HG03378 (cell line): ENCODE data around the gene SPPL2C.

Experiments used
- ATAC-seq: cut with Tn5 transposase; IDR thresholded peaks from one replicate; pipeline ENCODE4 v1.9.1; 2021; ENCODE audit warnings: mild to moderate bottlenecking, moderate library complexity; ENCODE audit not compliant: unreplicated experiment

SPPL2C gene, protein sequence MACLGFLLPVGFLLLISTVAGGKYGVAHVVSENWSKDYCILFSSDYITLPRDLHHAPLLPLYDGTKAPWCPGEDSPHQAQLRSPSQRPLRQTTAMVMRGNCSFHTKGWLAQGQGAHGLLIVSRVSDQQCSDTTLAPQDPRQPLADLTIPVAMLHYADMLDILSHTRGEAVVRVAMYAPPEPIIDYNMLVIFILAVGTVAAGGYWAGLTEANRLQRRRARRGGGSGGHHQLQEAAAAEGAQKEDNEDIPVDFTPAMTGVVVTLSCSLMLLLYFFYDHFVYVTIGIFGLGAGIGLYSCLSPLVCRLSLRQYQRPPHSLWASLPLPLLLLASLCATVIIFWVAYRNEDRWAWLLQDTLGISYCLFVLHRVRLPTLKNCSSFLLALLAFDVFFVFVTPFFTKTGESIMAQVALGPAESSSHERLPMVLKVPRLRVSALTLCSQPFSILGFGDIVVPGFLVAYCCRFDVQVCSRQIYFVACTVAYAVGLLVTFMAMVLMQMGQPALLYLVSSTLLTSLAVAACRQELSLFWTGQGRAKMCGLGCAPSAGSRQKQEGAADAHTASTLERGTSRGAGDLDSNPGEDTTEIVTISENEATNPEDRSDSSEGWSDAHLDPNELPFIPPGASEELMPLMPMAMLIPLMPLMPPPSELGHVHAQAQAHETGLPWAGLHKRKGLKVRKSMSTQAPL

DNA sequence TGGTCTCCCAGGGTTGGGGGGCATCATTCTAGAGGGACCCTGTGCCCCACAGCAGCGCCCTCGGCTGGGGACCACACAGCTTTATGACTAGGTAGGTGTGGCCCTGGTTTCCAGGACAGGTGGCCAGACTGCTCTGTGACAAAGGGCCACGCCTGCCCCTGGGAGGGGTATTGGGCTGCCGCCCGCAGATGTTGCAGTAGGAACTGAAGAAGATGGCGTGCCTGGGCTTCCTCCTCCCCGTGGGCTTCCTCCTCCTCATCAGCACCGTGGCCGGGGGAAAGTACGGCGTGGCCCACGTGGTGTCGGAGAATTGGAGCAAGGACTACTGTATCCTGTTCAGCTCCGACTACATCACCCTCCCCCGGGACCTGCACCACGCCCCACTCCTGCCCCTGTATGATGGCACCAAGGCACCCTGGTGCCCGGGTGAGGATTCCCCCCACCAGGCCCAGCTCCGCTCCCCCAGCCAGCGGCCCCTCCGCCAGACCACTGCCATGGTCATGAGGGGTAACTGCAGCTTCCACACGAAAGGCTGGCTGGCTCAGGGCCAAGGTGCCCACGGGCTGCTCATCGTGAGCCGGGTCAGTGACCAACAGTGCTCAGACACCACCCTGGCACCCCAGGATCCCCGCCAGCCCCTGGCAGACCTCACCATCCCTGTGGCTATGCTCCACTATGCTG is at the start of gene SPPL2C:
TSS of gene SPPL2C (plus strand) at position 187 of the 681 bp plus-strand sequence. CDS start at position 213, 26 bp downstream.
- ATAC-seq, result no peak

DNA sequence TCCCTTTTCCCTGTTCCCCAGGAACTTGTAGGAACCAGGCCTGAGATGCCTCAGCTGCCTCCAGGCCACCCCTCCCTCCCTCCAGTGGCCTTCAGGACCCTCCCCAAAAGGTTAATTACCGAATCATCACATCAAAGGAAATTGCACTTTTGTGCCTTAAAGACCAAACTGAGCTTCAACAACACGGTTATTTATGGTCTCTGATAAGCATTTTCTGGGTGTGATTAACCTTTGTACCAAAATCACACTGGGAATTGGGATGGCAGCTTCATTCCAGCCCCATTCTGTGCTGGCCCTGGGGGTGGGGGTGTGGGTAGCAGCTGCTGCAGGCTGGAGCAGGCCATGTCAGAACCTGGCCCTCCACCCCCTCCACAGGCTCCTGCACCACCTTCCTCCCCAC is 43.9 kb upstream of the SPPL2C start:
- ATAC-seq, result no peak

DNA sequence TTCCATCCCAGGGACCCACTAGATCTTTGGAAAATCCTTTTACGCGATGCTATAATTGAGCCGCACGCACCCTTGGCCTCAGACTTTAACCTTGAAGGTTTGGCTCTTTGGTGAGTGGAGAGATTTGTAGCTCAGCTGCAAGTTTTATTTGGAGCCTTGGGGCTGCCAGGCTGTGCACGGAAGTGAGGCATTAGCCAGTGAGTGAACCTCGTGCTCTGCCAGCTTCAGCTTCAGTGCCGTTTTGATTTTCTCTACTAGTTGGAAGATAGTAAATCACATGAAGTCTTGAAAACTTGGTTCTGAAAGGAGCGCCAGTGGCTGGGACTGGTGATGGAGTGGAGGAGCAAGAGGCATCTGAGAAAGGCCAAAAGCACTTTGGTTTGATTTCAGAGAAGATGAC is 43.3 kb upstream of the SPPL2C start:
- ATAC-seq, result no peak

DNA sequence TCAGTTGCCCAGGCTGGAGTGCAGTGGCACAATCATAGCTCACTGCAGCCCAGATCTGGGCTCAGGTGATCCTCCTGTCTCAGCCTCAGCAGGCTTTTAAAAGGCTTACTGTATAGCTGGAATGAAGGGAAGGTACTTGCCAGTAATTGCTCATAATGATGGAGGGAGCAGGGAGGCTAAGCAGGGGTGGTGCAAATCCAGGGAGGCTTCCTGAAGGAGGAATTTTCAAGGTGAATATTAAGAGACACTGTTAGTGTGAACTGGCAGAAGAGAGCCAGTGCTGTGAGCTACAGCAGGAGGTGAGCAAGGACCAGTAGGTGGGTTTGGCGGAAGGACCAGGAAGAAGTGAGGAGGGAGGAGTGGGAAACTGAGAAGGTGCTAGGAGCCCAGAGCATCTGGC is 35.8 kb upstream of the SPPL2C start:
- ATAC-seq, result no peak

DNA sequence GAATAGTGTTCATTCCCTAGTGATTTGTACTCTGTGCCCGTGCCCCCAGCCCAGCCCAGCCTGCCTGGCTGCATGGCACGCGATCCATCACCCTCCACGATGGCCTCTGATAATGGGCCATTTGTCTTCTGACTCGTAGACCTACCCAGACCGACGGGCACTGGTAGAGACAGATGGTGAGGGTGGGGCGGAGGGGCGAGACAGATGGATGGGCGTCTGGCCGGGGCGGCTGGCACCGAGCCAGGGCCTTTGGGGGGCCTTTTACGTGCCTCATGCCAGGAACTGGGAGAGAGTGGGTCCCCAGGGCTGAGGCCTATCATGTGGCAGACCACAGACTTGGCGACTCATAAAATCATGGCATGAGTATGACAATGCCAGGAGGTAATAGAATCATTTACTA is 35.2 kb upstream of the SPPL2C start:
- ATAC-seq, result no peak

DNA sequence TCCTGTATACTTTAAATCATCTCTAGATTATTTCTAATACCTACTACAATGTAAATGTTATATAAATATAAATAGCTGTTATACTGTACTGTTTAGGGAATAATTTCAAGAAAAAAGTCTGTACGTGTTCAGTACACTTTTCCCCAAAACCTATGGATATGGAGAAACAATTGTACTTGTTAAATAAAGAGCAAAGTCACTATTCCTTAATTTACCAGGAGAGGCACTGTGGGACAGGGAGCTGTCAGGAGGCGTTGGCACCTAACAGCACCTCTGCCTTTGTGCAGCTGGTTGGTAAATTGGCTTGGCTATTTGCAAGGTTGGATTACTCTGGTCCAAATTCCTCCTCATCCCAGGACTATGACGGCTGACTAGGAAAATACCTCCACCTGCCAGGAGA is 32.6 kb upstream of the SPPL2C start:
- no peak for ATAC-seq

DNA sequence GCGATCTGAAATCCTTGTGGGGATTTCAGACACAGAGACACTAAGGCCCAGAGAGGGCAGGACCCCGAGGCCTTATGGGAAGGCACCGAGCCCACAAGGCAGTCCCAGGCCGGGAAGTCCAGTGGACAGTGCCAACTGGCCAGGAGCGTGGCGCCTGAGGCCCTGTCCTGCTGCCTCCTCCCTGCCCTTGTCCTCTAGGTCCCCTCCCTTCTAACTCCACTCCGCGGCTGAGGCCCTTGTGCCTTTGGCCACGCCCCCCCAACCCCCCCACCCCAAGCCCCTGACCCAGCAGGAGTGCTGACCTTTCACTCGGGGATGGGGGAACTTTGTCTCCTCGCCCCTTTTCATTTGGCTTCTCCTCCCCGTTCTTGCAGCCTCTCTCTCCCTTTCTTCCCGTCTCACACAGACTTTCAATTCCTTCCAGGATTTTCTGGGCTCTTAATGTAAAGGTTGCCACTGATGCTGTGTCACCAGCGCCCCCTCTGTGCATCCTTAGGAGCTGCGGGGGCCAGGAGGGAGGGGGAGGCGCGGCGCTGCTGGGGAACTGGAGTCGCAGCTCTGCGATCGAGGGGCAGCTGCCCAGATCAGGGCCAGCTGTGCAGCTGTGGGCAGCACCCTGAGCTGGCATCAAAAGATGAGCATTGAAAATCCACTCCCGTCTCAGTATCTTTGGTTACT is 31.5 kb upstream of the SPPL2C start:
- no peak for ATAC-seq

DNA sequence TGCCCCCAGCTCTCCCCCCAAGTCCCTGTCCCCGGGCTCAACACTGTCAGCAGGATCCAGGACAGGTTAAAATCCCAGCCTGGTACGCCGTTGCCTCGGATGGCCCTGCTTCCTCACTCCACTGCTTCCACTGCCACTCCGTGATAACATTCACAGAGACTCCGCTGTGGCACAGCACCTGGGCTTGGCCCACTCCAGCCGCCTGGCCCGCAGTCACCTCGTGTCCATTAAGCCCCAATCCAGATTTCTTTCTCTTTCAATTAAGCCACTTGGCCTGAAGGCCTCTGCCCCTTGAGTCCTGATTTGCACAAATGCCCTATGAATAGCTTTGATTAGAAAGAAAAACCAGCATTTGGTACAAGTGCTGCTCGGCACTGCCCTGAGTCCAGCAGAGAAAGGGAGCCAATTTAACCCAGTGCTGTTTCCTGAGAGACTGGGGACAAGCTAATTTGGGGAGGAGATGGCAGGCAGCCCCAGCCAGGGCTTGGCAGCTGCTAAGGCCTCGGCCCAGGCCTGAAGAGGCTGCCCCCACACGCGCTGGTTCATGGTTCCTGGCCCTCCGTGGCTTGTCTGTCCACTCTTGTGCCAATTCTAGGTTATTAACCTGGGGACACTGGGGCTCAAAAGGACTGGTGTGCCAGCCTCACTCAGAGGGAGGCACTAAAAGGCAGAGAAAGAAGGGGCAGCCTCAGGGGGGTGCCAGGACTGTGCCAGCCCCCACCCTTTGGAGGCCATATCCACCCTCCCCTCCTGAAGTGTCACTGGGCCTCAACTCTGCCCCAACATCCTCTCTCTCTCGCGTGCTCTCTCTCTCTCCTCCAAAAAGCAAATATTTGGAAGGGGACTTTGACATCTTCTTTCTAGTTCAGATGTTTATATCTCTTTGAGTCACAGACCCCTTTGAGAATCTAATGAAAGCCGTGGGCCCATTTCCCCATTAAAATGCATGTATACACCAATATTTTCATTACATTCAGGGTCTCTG is 29.8 kb upstream of the SPPL2C start:
- no peak for ATAC-seq

DNA sequence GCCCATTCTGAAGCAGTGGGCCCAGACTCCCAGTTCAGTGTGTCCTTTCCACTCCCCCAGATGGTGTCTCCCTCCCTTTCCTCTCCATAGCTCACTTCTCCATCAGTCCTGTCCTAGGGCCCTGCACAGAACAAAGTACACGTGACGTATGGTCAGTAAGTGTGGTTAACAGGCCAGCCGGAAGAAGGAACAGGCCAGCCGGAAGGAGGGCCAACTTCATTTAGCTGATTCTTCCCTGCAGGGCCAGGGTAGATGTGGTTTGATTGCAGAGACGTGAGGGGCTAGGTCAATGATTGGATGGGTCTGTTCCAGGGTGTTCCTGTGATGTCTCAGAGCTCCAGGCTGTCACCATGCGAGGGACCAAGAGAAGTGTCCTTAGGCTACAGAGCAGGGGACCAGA is 28.9 kb upstream of the SPPL2C start:
- no peak for ATAC-seq

DNA sequence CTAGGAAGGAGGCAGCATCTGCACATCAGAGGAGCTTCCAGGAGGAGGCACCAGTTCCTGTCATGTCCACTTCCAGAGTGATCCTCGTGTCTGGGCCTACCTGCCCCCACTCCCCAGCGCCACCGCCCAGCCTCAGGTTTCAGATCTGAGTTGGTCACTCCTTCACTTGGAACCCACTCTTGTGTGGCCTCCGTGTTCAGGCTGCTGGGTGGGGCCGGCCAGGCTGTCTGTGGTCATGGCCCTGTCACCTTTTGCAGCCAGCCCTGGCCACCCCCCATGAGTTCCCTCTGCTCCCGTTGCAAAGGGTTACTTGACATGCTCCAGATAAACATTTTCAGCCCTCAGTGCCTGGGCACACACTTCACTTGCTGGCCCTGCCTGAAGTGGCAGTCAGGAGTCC is 26.6 kb upstream of the SPPL2C start:
- ATAC-seq, result no peak

DNA sequence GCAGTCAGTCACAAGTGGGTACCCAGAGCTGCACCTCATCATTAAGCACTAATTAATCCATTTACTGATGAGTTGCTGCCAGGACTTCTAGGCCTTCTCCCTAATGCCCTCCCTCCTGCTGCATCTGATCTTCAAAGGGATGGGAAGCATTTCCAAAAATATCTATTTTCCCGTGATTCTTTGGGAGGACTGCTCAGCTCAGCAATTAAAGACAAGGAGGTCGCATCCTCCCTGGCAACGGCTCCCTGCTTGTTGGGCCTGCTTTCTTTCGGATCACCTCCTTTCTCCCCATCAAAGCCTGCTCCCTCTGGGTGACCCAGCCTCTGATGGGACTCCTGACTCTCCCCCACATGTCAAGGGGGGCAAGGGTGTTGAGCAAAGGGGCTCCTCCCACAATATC is 26.0 kb upstream of the SPPL2C start:
- ATAC-seq, result no peak

DNA sequence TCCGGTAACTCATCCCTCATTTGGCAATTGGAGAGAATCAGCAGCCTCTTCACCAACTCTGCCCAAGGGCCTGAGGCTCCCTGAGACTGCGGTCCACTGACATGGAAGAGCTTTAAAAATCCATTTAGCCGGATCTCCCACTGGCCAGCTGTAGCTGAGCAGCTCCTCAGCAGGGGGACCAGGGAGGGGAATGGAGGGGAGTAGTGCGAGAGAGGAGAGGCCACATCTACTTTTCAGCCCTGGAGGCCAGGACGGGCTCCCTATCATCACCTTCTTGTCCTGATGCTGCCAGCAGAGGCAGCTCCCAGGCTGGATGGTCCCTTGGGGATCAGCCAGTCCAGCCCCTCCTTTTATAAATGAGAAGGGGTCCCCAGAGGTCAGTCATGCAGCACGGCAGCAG is 25.0 kb upstream of the SPPL2C start:
- ATAC-seq, result no peak

DNA sequence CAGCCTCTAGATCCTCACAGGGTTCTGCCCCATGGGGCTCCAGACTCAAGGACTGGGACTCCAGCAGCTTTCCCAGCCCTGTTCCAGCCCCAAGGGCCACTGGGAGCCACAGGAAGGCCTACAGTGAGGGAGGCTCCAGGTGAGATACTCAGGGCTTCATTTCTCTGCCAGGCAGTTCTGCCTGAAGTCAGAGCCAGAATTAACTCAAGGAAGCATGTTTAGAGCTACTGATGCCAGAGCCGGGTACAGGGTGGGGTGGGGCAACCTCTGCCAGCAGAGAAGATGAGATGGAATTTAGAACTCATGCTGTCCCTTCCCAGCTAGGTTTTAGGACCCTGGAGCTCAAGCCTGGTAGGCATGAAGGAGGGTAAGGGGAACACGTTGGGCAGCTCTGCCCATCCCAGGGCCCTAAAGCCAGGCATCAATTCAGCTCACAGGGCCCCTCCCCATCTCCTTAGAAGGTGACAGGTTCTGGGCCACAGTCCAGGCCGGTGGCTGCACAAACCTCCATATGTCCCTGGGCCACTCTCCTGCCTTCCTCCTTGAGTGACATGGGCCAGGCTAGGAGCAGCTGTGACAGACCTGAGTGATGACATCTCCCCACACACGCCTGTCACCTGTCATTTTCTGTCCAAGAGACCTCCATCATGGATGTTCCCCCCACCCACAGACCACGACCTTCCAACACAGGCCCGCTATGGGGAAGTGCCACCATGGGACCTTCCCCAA is 24.5 kb upstream of the SPPL2C start:
- ATAC-seq, result no peak

DNA sequence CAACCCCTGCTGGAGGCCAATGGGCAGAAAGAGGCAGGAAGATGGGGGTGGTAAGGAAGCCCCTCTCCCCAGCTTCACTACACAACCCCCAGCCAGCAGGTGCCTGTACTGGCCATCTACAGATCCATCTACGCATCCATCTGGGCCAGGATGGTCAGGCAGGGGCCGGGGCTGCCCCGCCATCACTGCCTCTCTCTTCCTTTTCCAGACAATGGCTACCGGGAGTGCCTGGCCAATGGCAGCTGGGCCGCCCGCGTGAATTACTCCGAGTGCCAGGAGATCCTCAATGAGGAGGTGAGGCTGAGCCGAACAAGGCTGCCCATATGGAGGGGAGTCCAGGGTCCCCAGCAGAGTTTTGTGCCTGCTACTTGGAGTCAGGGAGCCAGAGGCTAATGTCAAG is 23.5 kb upstream of the SPPL2C start:
- no peak for ATAC-seq

DNA sequence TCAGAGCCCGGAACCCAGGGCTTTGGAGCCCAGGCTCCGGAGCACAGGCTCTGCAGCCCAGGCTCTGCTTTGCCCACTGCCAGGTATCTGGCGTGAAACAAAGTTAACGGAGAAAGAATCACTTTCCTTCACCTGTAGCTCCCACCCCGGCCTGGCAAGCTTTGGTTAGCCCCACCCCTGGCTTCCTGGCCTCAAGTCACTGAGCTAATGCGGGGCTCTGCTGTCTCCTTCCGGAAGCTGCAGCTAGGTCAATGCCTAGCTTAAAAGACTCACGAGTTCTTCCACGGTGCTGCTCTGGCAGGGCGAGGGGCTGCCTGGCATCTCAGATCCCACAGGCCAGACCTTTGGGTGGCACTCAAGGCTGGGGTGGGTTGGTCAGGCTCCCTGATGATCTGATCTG is 21.1 kb upstream of the SPPL2C start:
- no peak for ATAC-seq

DNA sequence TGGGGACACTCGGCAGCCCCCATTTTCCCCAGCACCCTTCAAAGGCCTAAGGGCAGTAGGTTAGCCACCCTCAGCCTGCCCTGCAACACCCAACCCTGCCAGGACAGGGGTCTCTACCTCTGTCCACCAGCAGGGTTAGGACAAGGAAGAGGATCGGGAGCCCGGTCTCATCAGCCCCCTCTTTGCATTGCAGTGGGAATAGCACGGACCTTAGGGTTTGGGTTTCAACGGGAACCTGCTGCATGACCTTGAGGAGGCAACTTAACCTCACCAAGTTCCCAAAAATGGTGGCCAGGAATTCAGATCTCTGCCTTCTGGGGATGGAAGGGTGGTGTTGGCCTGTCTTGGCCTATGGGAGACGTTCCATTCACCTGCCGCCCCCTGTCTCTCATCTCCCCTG is 20.2 kb upstream of the SPPL2C start:
- ATAC-seq, result no peak

DNA sequence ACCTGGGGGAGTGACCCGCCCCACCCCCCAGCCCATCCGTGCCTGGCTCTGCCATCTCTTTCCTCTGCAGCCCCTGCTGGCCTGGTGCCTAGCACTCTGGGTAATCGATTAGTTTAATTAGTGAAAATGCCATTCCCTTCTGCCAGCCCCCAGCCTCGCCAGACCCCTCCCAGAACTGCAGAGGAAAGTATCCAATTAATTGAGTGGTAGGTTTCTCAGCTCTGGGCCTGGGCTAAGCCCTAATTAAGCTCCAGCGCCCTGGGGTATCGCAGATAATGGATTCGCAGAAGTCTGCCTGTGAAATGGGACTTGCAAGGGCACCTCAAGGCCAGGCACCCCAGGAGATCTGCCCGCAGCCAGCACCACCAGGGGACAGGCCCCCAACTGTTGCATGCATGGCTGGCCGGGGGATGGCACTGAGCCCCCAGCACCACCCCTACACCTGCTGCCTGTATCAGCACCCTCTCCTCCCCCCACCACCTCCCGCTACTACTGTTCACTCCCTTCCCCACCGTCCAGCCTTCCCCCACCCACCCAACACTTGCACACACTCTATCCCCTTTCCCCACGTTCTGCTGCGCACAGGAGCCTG is 19.7 kb upstream of the SPPL2C start:
- ATAC-seq, result no peak

DNA sequence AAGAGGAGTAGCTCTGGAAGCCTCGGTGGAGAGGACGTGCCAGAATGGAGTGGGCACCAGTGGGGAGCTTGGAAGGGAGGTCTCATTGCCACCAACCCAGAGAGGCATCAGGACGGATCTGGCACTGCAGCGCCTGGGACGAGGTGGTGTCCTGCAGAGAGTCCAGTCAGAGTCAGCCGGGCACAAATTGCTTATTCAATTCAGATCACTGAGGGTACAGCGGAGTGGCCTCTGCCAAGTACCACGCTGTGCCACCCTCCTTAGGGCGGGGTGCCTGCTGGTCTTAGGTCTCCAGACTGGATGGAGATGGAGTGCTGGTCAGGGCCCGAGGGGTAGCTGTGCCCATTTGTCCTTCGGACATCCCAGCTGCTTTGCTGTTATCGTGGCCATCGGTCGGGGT is 18.9 kb upstream of the SPPL2C start:
- no peak for ATAC-seq

DNA sequence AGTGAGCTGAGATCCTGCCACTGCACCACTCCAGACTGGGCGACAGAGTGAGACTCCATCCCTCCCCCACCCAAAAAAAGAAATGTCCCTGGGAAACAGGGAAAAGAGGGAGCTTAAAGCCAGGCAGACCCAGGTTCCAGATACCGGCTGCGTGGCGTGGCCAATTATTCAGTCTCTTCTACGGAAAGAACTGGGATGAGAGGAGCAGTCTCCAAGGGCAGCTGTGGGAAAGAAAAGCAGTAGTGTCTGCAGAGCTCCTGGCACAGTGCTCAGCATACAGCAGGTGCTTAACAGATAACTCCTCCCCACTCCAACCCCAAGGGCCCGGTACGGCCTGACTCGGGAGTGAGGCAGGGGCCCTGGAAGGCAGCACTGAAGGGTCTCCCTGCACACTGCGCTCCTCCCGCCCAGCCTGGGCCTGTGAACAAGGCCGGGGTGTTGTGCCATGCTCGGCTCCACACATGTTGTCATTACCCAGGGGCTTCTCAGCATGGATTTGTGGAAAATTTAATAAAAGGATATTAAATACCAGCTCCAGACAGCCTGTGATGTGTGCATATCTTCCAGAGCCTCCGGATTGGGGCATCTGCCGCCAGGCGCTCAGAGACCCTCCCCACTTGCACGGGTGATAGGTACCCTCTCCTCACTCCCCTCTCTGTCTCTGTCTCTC is 17.6 kb upstream of the SPPL2C start:
- no peak for ATAC-seq
